Activated T-cell treated with anti-CD3 and anti-CD28 coated beads, Interleukin-2, amount 50 U/mL, for 48 hours (primary cell): ENCODE measurements around the gene APOBEC3F.
"Not testable (repeated sequence)": the region's sequence is repeated elsewhere in the genome, so short reads cannot be mapped to it uniquely, and the experiment has no call there.

Experiments
- DNase-seq, 2 experiments: peaks; one replicate each; pipeline ENCODE4 v3.0.0-alpha.2; 2020

The APOBEC3F gene

DNA sequence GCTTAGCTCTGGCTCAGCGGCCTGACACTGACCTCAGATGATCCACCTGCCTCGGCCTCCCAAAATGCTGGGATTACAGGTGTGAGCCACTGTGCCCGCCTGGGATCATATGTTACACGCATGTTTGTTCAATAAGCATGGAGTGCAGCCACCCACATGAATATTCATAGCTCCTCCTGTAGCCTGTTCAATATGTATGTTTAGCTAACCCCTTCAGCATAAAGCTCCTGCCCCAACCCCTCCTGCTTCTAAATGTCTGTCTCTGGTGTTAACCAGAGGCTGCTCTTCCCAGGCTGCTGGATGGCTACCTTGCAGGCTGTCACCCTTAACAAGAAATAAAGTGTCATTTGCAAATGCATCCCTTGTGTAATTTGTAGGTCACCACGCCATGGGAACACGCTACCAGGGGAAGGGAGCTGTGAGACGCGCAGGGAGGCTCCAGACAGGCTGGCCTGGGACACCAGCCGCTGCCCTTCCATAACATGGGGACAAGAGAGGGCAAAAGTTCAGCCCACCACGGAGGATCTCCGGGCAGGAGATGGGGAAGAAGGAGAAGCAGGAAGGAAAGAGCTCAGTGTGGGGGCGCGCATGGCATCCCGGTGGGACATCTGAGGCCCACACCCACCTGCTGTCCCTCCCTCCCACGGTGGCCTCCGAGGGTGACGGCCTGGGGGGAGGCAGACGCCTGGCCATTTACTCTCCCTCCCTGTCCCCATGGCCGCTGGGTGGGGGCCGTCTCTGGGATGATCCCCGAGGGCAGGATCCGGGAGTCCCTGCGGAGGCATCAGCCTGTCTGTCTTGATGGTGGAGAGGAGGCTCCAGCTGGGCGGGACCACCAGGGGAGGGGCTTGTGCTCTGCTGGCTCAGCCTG, 35.7 kb downstream of the APOBEC3F start:
- peak in 1 of 2 experiments; percentile 44 for DNase-seq

DNA sequence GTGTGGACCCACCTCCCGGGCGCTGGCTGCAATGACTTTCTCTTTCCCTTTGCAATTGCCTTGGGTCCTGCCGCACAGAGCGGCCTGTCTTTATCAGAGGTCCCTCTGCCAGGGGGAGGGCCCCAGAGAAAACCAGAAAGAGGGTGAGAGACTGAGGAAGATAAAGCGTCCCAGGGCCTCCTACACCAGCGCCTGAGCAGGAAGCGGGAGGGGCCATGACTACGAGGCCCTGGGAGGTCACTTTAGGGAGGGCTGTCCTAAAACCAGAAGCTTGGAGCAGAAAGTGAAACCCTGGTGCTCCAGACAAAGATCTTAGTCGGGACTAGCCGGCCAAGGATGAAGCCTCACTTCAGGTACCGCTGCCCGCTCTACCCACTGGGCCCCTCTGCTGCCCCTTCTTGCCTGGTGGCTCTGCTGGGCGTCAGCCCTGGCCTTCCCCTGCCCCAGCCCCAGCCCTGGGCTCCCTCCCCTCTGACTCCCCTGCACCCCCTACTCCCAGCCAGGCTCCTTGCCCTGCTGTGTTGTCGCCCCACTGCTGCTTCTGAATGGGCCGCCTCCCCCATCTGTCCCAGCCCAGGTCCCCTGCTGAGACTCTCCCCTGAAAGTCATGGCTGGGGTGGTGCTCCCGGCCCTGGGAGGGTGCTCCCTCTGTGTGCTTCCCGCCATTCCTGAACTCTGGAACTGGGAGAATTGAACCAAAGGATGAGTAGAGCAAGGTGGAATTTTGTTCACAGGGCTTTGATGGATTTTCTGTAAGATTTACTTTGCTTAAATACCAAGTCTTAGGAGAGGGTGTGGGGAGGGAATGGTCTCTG, 36.6 kb downstream of the APOBEC3F start, which contains the start of gene APOBEC3G:
TSS of gene APOBEC3G (plus strand) at position 250 of the 815 bp plus-strand sequence. CDS start at position 337, 87 bp downstream.
- peak; percentile 71 to 75 for DNase-seq

DNA sequence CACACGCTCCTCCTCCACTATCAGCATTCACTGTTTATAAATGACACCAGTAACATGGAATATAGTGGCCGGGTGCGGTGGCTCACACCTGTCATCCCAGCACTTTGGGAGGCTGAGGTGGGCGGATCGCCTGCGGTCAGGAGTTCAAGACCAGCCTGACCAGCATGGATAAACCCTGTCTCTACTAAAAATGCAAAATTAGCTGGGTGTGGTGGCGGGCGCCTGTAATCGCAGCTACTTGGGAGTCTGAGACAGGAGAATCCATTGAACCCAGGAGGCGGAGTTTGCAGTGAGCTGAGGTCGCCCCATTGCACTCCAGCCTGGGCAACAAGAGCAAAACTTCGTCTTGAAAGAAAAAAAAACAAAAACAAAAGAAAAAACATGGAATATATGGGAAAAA, 37.2 kb downstream of the APOBEC3F start:
- DNase-seq = not testable (repeated sequence)

DNA sequence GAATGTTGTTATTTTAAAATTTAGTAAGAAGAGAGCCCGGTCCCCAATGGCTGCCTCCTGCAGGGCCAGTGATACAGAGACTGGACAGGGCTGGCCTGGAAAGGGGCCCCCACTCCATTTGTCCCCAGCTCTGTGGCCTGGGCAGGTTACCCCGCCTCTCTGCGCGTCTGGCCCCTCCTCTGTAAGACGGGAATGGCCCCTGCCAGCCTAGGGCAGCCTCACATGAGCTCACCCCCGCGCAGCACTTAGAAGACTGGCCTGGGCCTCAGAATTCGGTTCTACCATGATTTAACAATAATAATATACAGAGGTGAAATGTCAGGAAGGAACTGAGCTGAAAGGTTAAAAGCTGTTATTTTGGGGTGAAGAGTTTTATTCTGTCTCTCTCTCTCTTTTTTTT, 37.7 kb downstream of the APOBEC3F start:
- no peak for DNase-seq

DNA sequence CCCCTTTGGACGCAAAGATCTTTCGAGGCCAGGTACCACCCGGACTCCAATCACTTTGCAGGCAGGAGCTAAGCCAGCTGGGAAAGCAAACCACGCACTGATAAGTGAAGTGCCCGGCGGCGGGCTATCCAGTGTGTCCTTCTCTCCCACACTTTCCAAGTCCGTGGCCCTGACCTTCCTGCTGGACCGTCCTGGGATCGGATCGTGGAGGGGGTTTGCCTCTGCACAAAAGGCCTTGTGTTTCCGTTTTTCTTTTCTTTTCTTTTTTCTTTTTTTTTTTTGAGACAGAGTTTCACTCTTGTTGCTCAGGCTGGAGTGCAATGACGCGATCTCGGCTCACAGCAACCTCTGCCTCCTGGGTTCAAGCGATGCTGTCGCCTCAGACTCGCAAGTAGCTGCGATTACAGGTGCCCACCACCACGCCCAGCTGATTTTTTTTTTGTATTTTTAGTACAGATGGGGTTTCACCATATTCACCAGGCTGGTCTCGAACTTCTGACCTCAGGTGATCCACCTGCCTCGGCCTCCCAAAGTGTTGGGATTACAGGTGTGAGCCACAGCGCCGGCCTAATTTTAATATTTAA, 38.5 kb downstream of the APOBEC3F start:
- DNase-seq = not testable (repeated sequence)

DNA sequence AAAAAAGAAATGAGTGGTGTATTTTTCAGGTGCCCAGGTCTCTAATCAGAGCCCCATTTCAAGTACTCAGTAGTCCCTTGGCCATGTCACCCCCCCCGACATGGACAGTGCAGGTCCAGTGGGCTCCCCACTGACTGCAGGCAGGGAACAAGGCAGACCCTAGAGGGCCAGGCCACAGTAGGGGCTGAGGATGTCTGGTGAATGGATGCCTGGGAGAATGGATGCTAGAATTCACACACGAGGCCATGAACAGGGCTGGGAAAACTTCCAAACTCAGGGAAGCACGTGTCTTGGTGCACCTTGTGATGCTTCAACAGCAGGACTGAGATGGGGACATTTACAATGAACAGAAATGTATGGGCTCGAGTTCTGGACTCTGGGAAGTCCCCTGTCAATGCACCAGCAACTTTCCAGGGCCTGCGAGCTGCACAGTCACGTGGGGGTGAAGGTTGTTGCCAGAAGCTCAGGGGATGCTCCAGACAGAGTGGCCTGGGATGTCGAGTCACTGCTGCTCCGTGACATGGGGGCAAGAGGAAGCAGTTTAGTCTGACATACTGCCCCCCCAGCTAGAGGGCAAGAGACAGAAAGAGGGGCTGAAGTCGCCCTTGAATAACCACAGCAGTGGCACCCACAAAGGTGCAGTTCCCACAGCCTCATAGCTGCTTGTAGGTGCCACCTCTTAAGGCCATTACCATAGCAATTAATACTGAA, 39.5 kb downstream of the APOBEC3F start:
- DNase-seq = no peak

DNA sequence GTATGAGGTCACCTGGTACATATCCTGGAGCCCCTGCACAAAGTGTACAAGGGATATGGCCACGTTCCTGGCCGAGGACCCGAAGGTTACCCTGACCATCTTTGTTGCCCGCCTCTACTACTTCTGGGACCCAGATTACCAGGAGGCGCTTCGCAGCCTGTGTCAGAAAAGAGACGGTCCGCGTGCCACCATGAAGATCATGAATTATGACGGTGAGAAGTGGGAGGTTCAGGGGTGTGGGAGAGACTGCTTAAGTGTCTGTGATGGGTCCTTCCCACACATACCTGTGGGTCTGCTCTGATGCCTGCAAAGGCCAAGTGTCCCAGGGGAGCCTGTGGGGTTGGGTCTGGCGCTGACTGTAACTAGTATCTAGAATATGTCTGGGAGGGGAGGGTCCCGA, 40.4 kb downstream of the APOBEC3F start:
- no peak for DNase-seq

DNA sequence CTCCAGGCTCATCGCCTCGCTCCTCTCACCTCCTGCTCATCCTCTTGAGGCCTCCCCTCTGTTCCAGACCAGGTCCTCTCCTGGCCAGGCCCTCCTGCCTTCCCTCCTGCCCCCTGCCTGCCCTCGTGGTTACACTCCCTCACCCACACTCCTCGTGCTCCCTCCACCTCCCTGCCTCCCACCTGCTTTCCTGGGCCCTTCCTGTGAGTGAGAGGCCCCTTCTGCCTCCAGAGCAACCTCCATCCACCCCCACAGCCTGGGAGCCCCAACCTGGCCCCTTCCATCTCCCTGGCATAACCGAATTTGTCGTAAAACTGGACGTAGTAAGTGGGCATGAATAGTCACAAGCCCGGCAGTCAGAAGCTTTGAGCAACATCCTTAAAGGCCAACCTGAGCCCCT, 40.9 kb downstream of the APOBEC3F start:
- DNase-seq = no peak

DNA sequence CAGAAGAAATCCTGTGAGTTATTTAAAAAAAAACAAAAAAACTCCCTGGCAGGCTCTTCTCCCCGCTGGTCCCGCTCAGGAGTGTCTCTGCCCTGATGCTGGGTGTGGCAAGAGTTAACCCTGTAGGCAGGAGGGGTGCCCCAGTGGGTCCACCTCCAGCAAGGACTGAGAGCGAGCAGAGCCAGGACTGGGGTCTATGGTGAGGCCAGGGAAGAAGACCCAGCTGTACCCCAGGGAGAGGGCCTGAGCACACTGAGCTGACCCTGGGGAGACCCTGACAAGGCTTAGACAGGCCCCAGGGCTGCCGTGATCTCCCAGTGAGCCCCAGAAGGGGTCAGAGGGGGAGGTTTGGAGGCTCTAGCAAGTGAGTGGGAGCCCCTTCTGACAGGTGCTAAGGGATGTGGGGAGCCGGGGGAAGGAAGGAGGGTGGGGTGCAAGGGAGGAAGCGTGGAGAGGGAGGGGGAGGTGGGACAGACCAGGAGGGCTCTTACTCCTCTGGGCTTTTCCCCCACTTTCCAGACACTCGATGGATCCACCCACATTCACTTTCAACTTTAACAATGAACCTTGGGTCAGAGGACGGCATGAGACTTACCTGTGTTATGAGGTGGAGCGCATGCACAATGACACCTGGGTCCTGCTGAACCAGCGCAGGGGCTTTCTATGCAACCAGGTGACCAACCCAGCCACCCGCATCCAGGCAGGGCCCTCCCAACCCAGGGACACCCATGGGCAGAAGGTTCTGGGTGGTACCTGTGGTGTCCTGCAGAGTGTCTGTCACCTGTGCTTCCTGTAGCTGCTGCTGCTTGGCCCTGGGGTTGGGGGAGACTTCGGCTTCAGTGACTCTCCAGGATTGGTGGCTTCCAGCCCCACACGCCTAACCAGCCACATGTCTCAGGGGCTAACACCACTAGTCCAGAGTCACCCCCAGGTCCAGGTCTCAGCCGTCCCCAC, 42.8 kb downstream of the APOBEC3F start:
- no peak for DNase-seq

DNA sequence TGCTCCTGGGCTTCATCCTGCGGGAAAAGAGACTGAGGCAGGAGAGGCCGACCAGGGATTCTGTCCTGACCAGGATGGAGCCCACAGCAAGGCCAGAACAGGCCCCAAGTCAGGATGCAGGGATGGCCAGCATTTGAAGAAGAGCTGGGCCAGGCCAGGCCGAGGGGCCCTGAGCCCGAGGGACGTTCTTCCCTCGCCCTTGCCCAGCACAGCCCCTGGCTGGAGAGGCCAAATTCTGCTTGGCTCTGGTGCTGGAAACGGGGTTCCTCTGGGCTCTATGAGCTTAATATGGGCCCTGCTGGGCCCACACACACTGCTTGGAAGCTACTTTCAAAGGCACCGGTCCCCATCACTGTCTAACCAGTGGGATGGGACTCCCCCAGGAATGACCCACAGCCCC, 44.0 kb downstream of the APOBEC3F start:
- DNase-seq = no peak

DNA sequence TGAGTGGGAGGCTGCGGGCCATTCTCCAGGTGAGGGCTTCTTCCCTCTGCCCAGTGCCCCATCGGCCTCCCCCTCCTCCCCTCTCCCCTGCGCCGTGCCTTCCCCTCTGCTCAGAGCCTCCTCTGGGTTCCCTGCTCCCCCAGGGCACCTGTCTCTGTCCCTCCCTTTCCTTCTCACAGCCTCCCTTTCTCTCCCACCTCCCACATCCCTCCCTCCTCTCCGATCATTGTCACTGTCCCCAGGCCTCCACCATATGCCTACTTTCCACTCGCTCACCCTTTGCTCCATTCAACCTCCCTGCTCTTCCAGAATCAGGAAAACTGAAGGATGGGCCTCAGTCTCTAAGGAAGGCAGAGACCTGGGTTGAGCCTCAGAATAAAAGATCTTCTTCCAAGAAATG, 46.4 kb downstream of the APOBEC3F start:
- no peak for DNase-seq

DNA sequence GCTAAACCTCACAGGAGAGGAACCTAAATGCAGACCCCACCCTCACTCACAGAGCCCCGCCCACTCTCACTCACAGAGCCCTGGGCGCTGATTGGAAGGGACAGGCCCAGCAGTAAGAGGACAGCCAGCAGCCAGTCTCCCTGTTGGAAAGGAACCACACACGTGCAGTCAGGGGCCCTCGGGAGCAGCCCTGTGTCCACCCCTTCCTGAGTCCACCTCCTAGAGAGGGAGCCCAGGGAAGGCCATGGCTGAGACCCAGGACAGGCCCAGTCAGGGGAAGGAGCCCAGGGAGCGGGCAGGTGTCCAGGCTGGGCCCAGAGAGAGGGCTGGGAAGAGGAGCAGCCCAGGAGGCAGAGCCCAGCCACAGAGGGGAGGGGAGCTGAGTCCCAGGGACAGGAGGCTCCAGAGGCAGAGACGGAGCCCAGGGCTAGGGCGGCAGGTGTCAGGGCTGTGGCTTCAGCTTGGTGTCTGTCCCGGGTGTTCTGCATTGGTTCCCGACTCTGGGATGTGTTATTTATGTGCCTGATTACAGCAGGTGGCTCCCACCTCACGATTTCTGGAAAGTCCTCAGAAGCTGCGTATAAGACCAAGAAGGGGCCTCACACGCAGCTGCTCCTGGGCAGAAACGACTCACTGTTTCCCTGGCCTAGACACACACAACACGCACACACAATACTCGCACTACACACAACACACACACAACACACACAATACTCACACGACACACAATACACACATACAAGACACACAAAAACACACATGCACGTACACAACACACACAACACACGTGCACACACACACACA, 47.4 kb downstream of the APOBEC3F start:
- DNase-seq = peak in 1 of 2 experiments; percentile 36

DNA sequence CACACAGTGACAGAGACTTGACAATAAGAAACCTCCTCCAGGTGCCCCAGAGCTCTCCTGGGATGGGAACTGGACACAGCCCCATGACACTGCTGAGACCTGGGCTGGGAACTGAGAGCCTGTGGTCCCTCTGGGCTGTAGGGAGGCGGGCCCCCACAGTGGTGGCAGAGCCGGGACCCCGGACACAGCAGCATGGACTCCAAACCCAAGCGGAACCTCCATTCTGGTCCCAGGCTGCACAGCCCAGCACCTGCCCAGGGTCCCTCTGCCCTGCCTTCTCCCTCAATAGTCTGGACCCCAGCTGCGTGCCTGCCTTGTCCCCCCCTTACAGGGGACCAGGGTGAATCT, 48.0 kb downstream of the APOBEC3F start:
- DNase-seq = no peak

DNA sequence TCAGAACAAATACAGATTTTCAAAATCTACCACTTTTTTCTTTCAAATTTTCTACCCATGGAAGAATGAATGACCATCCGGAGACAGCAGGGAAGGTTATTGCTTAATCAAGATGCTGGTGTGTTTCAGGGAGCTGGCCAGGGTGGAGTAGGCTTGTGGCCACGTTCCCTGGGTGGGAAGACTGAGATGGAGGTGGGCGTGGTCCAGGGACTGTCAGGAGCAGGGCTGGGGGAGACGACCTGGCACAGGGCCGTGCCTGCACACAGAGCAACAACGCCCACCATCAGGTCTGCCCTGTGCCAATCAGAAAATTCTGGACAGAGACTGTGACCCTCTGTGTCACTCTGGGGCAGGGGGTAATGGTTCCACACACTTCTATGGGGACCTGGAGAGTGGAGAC, 49.3 kb downstream of the APOBEC3F start:
- DNase-seq = no peak

DNA sequence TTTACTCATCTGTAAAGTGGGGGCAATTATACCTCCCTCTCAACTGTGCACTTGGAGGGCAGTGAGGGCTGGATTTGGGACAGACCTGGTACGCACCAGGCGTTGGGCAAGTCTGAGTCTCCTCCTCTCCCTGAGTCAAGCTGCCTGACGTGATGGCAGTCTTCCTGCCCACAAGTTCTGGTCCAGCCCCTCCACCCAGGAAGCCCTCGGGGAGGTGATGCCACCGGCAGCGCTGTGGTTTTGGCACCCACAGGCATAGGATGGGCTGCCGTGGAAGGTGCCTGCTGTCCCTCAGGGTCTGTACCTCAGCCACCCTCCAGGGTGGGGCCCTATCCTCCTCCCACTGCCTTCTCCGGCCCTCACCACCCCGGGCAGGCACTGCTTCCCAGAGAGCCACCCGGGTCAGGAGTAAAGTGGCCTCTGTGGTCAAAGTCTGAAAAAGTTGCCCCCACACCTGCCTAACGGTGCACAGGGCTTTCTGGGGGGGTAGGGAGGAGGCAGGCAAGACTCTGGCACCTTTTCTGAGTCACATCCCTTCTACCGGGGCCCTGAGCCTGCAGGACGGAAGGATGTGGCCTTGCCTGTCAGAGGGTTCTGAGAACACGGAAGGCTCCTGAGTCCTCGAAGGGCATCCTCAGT, 49.9 kb downstream of the APOBEC3F start:
- peak; percentile 90 to 91 for DNase-seq

DNA sequence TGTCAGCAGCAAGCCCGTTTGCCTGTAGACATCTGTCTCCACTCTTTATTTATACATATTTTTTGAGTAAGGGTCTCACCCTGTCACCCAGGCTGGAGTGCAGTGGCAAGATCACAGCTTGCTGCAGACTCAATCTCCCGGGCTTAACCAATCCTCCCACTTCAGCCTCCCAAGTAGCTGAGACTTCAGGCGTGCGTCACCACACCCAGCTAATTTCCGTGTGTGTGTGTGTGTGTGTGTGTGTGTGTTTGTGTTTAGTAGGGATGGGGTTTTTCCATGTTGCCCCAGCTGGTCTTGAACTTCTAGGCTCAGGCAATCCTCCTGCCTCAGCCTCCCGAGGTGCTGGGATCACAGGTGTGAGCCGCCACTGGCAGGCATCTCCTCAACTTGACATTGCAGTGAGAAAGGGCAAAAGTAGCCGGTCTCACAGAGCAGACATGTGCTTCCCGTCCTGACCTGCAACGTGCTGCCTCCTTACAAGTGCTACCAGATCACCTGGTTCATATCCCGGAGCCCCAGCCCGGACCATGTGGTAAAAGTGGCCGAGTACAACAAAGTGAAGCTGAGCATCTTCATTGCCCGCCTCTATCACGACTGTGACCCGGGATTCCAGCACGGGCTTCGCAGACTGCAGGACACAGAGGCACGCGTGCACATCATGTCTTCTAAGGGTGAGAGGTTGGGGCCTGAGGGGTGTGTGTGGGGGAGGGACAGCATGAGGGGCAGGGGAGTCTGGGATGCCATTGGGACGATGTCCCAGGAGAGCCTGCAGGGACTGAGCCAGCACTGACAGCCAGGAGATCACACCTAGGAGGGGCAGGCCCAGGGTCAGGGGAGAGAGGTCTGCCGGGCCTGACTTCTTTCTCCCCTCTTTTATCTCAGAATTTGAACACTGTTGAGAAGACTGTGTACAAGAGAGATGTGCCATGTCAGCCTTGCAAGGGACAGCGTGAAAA, 50.7 kb downstream of the APOBEC3F start:
- DNase-seq = peak in 1 of 2 experiments; percentile 42

DNA sequence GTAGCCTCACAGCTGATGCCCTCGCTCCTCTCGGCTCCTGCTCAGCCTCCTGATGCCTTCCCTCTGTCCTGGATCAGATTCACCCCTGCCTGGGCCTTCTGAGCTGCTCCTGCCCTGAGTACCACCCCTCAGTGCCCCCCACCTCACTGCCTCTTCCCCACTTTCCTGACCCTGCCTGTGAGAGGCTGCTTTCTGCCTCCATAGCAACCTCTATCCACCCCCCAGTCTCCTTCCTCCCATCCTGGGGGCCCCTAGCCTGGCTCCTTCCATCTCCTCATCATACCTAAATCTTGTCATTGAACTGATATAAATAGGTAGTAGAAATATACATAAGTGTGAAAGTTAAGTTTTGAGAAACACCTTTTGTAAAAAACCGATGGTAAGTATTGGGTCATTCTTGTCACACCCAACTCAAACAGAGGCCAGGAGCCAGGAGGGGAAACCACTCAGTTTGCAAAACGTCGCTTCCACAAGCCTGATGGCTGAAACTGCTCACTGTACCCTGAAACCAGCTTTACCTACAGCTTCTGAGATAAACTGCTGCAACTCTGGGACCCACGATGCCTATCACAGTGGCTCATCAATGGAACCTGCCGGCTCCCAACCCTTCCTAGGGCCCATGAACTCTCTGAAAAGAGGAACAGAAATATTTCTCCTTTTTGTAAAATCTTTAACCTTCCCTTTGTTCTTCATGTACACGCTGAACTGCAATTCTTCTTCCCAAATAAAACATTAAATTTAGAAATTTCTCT, 51.6 kb downstream of the APOBEC3F start:
- peak; percentile 57 to 64 for DNase-seq

DNA sequence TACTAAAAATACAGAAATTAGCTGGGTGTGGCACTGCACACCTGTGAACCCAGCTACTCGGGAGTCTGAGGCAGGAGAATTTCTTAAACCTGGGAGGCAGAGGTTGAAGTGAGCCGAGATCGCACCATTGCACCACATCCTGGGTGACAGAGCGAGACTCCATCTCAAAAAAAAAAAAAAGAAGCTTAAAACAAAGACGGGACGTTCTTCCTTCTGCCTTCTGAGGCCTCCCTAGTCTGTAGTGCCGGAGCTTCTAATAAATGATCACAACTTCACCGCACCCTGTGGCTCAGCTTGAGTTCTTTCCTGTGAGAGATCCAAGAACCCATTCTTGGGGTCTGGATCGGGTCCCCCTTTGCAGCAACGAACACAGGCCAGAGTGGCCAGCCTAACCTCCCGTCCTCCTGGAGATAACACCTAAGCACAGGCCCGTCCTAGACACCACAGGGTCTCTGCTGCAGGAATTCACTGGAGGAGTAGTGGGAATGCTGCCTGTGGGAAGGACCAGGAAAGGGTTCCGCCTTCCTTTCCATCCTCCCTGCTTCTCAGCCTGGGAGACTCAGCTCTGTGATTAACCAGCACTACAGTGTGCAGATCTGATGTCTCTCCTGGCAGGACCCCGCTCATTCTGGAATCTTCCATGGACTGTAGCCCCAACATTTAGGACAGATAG, 54.2 kb downstream of the APOBEC3F start:
- peak in 1 of 2 experiments; percentile 35 for DNase-seq
